DOHH2 (cell line): Measurements from ENCODE around the gene LASP1NB.

ENCODE experiments used
- CTCF ChIP-seq: fragments of 200-600 bp; sonication (generic); IDR thresholded peaks from one replicate; pipeline ENCODE4 v1.5.1; 2014; ENCODE audit warnings: antibody characterized with exemption, mild to moderate bottlenecking, low read depth, low read length; ENCODE audit not compliant: poor library complexity, severe bottlenecking
- EZH2phosphoT487 ChIP-seq: fragments of 200-600 bp; sonication (generic); IDR thresholded peaks from 2 replicates; pipeline ENCODE4 v1.6.1; 2017; ENCODE audit warnings: borderline replicate concordance, mild to moderate bottlenecking, antibody characterized with exemption, low read length, moderate library complexity, mixed read lengths

GRCh38 chr17:38896346-38896954 is 29.0 kb upstream of the LASP1NB start:
- TF ChIP-seq CTCF (no peak), EZH2phosphoT487 (no peak)
